Activated CD8-positive, alpha-beta memory T cell treated with anti-CD3 and anti-CD28 coated beads for 24 hours (primary cell): ENCODE data around the gene OPN1SW.

Experiments used
- DNase-seq: peaks from one replicate; pipeline ENCODE4 v3.0.0-alpha.2; 2020

The OPN1SW gene

DNA sequence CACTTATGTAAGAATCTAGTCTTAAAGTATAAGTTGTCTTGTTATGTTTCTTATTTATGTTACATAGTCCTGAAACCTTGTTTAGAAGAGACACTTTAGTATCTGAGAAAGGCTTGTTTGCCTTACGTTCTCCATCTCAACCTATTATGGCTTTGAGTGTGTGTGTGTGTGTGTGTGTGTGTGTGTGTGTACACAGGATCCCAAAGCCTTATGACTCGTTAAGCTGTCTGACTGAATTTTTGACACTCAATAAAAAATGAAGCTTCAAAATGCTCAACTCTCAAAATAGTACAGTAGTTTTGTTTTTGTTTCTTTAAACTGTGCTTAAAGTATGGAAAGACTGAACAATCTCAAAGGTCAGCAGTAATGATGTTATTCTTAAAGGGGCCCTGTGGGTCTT, 18.4 kb downstream of the OPN1SW start:
- no peak for DNase-seq

DNA sequence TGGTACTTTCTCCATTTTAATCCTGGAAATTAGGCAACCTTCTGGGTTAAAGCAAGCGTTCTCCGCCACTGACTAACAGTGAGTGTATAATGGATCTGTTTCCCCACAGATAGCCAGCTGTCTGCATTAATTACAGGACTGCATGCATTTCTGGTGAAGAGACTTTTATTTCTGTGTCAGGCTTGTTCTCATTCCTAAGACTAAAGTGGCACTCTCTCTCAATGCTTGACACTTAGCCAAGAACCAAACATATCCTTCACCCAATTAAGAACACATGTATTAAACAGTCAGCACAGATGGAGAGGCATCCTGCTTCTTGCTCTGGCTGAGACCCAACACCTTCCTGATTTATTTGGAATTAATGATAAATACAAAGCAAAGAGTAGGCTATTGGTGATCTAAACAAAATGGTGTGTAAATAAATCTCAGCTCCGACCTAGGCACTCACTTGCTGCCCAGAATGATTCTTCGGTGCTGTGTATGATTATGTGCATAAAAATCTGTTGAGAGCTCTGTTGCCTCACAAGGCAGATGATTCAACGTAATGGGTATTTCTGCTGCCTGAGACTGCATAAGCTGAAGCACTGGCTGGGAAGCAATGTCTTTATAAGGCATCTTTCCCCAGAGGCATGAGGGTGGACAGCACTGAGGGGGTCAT, 19.6 kb downstream of the OPN1SW start:
- DNase-seq: no peak

DNA sequence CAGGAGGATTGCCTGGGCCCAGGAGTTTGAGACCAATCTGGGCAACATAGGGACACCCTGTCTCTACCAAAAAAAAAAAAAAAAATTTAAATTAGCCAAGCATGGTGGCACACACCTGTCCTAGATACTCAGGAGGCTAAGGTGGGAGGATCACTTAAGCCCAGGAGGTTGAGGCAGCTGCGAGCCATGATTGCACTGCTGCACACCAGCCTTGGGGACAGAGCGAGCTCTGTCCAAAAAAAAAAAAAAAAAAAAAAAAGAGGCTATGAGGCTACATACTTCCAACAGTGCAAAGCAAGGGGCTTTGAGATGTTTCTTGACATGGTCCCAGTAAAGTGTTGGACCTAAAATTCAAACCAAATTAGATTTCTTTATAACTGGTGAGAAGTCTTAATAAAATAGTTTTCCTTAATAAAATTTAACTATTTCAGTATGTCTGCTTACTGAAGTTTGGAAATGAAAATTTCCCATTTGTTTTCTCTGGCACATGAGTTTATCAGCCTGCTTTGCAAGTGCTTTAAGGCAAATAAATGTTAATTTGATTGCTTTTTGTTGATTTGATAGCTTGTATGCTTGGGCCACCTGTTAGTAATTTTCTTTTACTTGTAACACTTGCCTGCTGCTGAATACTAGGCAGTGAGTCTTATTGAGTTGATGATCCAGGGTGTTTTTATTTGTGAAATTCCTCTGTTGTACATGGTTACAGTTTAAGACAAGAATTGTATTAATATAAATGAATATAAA, 20.3 kb downstream of the OPN1SW start:
- no peak for DNase-seq

DNA sequence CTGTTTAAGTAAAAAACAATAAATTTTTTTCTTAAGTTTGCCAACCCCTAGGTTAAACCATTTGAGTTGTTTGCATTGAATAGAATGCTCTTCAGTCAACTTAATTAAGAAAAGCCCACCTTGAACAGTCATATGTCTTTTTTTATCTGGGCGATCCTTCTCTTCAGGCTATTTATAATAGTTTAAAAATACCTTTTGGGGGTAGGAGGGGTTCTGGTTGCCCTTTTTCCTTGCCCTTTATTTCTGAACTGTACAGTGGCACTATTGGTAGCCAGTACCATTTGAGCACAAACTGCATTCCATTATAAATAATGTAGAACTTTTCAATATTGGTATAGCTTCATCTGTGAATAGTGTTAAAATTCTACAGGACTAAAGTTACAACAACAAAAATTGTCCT, 23.3 kb downstream of the OPN1SW start:
- no peak for DNase-seq

DNA sequence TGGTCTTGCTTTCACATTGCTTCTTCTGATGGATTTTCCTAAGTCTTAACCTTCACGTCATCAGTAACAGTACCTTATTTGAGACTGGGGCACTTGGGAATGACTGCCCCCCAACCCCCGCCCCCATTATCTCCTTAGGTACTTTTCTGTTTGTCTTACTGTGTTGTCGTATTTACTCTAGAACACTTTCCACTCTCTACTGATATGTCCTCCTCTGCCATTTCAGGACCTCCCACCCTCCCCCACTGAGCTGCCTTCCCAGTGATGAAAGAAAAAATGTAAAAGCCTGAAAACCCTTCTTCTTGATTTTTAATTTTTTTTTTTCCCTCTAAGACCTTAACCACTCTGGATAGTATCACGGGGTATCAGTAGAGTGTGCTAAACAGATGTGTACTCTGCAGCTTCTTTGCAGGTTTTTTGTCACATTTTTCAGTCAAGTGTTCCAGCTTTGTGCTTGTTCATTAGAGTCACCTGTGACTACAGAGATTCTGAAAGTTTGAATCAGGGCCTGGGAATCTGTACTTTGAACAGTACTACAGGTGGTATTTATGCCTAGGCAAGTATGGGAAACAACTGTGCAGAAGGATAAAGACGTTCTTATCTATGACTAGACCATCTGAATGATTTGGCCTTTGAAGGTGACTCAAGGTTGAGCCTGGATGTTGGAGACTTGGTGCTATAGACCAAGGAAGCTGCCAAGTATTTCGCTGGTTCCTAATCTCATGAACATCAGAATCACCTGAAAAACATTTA, 28.1 kb downstream of the OPN1SW start:
- DNase-seq: no peak

DNA sequence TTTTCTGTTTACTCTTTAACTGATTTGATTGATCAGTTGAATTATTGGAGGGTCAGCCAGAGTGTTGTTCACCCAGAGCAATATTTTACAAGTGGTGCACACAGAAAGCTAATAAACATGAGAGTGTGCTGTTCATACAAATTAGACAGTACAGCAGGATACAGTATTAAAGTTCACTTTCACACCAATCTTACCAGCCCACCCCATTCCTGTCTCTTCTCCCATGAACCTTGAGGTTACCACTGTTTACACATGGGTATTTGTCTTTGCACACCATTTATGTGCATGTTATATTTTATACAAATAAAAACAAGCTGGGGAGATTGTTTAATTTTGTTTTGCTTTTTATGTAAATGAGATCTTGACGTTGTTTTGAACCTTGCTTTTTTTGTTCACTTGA, 29.9 kb downstream of the OPN1SW start:
- no peak for DNase-seq

DNA sequence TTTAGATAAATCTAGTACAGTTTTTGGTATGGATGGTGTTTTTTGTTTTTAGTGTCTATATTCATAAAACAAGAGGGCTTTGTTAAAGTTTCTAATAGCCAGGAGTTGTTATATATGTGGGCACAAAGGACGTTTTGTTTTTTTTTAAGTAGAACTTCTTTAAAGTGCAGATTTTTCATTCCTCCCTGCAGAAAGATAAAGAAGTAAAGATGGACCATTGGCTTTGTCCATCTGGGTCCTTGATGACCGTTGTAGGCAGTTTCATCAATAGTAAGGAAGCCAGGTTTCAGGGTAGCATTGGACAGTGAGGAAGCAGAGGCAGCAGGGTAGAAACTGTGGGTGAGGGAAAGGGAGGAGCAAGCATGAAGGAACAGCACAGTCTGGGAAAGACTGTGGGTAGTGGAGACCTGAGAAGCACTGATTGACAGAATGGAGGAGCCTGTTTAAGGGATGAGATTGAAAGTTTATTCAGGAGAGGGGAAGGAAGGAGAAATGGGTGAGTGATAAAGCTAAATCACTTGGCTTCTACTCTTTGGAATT, 31.2 kb downstream of the OPN1SW start:
- no peak for DNase-seq

DNA sequence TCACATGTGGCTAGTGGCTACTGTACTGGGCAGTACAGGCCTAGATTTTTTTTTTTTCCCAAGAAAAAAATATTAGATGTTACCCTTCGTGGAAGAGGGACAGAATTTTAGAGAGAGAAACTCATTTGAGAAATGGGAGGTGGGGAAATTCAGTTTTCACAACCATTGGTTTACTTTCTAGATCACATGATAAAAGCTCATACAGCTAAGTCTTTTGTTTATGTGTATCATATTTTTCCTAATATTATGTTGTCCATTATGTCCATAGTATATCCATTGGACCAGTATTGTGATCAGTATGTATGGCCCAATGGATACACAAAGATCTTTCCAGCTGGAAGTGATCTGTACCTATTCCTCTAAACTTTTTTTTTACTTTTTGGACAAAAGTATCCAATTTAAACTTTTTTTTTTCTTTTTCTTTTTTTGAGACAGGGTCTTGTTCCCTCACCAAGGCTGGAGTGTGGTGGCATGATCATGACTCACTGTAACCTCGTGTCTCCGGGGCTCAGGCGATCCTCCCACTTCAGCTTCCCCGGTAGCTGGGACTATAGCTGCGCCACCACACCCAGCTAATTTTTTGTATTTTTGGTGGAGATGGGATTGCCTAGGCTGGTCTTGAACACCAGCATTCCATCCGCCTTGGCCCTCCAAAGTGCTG, 32.4 kb downstream of the OPN1SW start:
- DNase-seq: no peak

DNA sequence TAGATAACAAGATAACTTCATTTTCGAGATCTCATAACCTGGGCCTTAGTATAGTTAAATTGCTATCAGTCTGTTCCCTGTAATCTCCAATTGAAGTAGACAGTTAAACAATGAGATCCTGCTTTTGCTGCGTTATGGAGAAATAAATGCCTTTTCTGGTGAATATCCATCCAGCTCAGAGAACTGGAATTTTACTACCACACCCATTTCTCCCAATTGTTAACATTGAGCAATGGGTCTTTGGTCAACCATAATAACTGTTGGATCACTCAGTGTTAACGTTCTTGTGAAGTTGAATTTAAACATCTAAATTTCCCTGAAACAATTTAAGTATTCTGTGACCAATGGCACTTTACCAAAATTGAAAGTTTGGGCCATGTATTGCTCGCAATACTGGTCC, 33.4 kb downstream of the OPN1SW start:
- DNase-seq: no peak

DNA sequence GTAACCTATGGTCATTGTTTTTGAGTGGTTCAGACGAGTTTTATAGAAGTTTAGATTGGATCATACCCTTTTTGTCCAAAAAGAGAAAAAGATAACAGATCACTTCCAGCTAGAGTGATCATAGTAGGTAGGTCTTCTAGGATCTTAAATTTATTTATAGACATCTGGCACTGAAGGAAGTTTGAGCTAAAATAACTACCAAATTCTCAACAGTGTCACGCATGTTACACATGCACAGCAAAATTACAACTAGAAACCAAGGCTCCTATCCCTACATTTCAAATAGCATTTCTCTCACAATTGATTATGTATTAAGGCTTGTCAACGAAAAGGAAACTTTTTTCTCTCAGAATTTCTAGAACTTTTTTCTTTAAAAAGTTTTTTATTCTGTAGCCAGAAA, 34.1 kb downstream of the OPN1SW start:
- DNase-seq: no peak

DNA sequence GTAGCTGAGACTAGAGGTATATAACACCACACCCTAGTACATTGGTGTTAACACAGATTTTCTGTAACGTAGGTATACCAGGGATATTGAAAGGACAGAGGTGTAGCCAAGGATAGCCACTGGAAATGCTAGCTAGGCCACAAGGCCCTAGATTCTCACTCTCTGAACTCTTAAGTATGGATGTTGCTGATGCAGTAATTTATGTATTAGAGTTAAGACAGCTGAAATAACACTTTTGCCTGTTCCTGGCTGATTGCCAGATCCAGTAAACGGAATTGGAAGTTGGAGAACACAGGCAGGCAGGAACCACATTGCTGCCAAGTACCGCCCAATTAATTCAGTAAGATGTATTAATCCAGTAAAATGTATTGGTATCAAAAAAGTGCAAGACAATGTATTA, 34.6 kb downstream of the OPN1SW start:
- no peak for DNase-seq

DNA sequence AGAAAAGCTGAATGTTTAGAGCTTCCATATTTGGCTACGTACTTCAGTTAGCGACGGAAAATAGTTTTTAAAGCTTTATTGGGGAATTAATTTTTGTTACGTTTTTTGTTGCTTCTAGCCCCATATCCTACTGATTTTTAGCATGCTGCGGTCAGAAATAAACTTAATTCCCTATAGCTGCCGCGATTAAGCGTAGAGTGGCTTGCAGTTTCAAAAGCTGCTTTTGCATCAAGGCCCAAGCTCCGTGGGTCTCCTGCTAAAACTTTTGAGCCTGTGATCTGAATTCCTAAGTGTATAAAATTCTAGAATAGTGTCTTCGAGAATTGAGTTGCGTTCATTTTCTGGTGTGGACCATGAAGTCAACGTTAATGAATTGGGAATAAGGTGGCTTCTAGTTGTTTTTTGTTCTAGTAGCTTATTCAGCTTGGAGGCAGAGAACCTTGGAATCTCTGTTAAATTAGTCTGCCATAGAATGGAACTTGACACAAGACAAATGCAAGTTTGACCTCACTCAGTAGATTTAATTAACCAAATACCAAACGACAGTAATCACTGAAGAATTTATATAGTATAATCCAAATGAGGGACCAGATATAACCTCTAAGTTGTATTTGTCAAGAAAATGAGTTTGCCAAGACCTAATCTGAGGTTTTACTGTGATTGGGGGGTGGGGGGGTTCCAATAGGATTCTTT, 35.5 kb downstream of the OPN1SW start:
- DNase-seq: no peak

DNA sequence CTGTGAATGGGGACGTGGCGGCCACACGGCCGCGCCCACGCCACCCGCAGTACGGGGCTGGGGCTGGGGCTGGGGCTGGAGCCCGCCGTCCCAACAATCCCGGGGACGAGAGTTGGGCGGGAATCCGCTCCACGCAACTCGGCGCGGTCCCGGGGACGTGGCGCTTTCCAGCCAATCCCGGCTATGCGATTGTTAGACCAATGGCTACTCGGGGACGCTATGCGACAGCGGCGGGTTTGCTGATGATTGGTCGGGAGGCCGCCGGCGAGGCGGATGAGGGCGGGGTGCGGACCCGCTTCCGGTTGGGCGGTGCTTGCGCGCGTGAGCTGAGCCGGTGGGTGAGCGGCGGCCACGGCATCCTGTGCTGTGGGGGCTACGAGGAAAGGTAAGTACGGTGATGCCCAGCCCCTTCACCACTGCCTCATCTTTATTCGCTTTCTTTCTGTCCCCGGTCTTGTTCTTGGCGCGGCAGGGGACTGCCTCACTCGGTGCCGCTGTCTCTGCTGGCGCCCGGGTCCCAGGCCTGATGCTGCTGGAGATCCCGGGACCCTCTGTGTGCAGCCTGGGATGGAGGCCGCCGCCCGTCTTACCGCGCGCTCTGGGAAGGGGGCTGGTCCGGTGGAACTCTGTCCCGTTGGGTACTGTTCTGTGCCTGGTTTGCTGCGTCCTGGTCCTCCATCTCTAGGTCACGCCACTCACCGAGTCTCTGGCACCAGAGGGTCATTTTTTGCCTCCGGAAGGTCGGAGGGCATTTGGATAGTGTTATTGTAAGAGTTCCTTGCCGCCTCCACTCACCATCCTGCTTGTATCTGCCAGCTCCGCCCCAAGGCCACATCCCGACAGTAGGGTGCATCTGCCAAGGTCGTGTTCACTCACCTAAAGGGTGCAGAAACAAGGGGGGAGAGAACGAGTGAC, 36.3 kb downstream of the OPN1SW start, which contains the start of gene CALU:
TSS of gene CALU (plus strand) at position 312 of the 915 bp plus-strand sequence. CDS start 9,225 bp downstream, outside the sequence.
- DNase-seq: peak; percentile 95

DNA sequence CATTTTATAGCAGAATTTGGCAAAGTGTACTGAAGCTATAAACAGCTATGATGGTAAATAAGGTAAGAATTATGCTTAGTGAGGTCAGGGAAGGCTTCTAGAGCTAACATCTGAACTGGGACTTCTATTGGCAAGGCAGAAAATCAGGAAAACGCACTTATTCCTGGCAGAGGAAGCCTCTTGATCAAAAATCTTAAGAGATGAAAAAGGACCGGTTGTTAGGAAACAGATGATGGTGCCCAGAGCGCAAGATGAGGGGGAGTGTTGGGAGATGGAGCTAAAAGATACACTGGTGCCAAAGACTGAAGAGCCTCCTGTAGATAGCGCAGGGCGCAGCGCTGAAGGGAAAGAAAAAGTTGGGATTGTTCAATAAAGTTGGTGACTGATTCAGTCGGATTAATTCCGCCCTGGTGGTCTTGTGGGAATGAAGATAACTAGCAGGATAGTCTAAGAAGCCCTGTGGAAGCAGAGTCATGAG, 37.0 kb downstream of the OPN1SW start:
- DNase-seq: no peak

DNA sequence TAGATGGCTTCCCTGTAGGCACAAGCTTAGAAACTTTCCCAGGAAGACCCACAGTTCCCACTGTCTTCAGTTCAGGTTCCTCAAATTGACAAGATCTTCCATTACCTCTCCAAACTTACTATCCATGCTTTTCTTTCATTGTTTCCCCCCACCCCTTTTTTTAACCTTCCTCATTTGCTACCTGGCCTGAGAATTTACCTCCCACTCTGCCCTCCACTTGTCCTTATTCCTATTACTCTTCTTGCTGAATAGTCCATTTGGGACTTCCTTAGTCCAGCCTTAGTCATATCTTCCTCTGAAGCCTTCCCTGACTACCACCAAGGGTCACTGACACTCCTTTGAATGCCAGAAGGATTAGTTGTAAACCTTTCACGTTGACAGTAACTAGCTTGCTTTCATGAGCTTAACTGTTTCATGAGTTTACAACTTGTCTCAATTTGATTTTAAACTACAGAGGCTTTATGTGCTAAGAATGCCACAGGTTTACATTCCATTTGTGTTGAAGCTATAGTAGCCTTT, 37.7 kb downstream of the OPN1SW start:
- DNase-seq: no peak

DNA sequence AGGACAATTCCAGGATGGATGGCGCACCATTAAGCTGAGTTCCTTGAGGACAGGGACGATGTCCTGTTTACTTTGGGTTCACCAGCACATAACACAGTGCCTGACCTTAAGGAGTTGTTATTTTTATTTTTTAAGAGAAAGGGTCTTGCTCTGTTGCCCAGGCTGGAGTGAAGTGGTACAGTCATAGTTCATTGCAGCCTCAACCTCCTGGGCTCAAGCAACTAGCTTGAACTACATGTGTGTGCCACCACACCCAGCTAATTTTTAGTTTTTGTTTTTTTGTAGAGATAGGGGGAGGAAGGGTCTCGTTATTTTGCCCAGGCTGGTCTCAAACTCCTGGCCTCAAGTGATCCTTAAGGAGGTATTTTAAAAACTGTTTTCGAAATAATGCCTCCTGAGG, 38.2 kb downstream of the OPN1SW start:
- no peak for DNase-seq

DNA sequence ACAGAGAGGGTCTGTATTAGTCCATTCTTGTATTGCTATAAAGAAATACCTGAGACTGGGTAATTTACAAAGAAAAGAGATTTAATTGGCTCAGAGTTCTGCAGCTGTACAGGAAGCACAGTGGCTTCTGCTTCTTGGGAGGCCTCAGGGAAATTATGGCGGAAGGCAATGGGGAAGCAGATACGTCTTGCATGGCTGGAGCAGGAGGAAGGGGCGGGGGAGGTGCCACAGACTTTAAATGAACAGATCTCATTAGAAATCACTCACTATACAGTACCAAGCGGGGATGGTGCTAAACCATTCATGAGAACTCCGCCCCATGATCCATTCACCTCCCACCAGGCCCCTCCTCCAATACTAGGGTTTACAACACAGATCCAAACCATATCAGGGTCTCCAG, 40.2 kb downstream of the OPN1SW start:
- DNase-seq: no peak

DNA sequence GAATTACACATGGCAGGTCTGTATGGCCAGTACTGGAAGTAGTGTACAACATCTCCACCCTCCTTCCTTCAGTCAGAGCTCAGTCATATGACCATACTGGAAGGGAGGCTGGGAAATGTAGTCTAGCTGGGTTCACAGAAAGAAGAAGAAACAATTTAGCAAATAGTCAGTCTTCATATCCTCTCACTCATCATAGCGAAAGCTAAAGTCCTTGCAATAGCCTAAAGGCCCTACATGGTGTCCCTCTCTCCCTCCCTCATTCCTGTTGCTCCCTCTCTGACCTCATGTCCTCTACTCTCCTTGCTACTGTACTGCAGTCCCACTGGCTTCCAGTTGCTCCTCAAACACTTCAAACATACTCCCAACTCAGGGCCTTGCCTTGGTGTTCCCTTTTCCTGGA, 40.7 kb downstream of the OPN1SW start:
- no peak for DNase-seq

DNA sequence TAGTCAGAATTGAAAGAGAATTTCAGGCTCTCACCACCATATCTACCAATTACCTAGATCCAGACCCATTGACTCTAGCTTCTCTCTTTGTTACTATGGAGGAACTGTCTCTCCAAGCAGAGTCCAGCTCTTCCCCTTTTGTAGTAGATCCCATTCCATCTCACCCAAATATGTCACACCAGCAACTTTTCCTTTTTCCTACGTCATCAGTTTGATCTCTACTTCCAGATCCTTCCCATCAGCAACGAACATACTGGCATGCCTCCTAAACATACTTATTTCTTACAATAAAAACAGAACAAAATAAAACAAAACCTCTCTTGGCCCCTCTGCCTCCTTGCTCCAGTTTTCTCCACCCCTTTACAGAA, 42.3 kb downstream of the OPN1SW start:
- no peak for DNase-seq

DNA sequence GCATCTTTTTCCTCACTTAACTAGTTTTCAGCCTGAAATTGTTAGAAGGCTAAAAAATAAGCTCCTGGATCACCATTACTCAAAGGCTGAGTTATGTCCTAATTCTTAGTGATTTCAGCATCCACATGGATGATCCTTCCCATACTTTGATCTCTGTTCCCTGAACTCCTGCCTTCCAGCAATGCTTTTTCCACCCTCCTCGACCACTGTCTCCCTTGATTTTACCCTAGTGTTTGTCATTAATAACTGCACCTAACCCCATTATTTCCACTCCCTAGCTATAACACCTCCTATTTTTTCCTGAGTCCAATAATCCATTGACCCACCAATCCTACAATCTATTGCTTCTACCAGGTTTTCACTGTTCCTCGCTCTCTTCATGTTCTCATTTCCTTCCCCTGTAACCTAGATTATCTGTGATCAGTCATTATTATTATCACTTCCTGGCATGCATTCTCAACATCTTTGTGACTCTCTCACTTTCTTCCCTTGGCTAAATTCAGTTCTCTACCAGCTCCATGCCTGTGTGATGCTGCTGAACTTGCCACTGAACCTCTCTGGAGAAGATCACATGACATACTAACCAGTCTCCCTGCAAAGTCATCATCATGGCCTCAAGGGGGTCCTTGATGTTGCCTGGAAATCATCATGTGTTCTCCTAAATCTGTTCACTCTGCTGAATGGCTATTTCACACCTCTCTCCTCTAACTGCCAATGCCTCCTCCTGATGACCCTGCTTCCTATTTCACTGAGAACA, 42.9 kb downstream of the OPN1SW start:
- no peak for DNase-seq
